Measurements from ENCODE around the gene FMN1.

FMN1 gene

GRCh38 chr15:33119273-33119672 lies 75.2 kb downstream of the FMN1 start:
- no peak for DNase-seq

DNA sequence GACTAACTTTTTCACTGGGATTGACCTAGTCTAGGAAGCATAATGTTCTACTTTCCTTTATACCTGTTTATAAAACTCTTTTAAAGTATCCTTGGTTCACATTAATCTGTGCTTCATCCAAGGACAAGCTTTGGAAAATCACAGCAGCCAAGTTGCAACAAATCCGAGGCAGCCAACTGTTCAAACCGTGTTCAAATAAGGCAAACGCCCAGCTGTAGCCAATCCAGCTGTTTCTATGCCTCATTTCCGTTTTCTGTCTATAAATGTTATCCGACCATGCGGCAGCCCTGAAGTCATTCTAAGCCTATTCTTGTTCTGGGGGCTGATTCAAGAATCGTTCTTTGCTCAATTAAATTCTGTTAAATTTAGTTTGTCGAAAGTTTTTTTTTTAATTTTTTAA lies 78.3 kb downstream of the FMN1 start:
- no peak for DNase-seq

- DNase-seq = no peak
Observed at GRCh38 chr15:33115191-33115861, 79.2 kb downstream of the FMN1 start.

DNA sequence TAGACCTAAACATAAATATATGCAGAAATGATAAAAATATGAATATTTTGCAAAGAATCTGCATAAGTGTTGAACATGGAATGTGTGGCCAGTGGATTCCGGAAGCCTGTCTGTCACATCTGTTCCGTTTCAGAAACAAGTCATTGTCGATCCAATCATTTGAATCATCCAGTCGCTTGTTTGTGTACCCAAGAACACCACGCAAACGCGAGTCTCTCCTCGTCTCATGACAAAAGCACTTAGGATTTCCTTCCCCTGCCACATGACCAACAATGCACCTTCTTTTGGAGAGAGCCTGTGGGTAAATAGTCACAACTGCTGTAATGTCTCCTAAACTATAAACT lies 80.2 kb downstream of the FMN1 start:
- DNase-seq = no peak

DNA sequence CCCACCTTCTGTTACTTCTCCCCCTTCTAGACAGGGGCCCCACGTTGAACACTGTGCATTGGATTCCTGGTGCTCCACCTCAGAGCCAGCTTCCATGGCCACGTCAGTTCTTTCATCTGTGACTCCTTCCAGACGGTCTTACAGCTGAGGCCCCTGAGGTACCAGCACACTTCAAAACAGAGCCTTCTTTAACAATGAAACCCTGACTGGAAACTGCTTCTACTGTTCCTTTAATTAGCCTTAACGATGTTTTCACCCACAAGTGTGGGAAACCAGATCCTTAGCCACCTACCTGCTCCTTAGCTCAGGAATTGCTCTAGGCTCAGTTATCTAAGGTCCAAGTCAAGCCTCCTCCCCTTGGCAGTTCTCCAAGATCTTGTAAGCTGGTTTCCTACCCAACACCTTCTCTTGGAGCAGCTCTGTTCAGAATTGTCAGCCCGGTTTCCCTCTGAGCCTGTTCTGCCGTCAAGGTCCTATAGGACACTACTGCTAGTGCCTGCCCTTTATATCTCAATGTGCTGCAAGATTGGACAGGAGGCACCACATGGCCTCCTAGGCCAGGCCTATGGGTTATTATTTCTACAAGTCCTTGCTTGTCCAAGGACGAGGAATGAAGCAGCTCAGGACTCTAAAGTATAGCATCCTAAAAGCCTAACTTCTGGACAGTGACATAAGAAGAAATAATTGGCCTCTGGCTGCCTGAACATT lies 80.7 kb downstream of the FMN1 start:
- no peak for DNase-seq

GRCh38 chr15:33112541-33113105 lies 81.9 kb downstream of the FMN1 start:
- no peak for DNase-seq

DNA sequence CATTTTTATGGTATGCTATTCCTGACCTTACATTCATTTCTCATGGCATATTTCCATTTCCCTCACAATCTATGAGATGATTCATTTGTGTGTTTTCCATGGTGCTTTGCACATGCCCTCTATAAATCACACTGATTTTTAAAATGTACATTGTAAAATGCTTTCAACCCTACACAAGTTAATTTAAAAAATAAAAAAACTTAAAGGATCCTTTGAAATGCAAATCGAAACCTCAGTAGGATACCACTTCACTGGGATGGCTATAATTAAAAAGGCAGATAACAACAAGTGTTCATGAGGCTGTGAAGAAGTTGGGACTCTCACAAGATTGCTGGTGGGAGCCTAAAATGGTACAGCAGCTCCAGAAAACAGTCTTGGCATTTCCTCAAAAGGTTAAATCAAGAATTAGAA lies 83.5 kb downstream of the FMN1 start:
- DNase-seq = no peak

DNA sequence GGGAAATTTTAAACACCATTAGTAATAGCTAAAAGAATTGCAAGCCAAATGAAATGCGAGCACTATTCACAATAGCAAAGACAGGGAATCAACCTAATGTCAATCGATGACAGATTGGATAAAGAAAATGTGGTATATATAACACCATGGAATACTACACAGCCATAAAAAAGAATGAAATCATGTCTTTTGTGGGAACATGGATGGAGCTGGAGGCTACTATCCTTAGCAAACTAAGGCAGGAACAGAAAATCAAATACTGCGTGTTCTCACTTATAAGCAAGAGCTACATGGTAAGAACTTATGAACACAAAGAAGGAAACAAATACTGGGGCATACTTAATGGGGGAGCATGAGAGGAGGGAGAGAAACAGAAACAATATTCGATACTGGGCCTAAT lies 85.2 kb downstream of the FMN1 start:
- DNase-seq = no peak

DNA sequence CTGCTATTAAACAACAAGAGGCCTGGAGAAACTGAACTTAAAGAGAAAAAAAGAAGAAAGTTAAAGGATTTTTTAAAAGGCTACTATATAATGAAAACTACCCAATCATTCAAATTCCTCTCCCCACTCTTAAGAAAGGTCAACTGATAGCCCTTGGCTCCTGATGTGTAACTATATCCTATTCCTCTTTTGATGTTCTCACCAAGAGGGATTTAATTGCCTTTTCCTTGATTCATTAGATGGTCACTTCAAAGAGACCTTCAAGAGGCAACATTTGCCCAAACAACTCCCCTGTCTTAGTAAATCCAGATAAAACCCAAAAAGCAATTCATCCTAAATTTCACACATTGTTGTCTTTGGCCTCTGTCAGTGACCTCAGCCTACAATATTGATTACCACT lies 86.0 kb downstream of the FMN1 start:
- DNase-seq = no peak

GRCh38 chr15:33107950-33108349 lies 86.6 kb downstream of the FMN1 start:
- no peak for DNase-seq

- DNase-seq = peak; percentile 60
Observed at GRCh38 chr15:33104212-33104611, 90.3 kb downstream of the FMN1 start.

DNA sequence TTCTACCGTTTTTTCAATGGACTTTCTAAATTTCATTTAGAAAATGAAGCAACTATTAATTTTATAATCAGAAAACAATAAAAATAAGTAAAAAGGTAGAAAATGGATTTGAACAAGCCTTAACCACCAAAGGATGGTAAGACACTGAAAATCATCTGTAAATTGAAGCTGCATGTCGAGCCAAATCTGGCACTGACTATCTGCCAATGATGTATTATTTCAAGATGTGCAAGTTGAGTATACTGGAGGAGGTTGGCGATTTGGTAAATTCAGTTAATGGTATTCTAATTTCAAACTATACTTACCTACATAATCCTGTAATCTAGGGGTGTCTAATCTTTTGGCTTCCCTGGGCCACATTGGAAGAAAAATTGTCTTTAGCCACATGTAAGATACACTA lies 93.5 kb downstream of the FMN1 start:
- DNase-seq = no peak

DNA sequence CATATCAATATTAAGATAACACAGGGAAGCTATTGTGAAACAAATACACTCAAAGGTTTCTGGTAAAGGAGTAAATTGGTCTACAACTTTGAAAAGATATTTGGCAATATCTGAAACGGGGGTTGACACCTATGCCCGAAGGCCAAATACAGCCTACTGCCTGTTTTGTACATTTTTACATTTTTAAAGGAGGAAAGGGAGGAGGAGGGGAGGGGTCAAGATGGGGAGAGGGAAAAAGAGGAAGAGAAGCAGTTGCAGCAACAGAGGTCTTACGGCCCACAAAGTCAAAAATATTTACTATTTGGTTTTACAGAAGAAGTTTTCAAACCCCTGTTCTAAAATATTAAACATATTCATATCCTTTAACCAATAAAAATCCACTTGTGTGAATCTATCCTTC lies 94.2 kb downstream of the FMN1 start:
- DNase-seq = no peak

DNA sequence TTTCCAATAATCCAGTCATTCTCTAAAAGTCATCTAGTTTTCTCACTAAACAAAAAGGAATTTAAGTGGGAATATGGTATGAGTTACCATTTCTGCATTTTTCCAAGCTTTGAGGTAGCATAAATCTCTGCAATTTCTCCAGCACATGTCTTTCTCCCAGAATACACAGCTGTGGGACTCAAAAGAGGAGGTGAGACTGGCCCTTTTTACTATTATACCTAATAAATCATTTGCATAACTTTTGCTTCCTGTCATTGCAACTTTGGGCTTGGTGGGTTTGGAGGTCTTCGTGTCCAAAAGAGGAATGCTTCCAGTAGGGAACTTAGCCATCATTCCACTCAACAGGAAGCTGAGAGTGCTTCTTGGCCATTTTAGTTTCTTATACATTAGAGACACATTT lies 94.8 kb downstream of the FMN1 start:
- no peak for DNase-seq

GRCh38 chr15:33099213-33099612 lies 95.3 kb downstream of the FMN1 start:
- DNase-seq = no peak

DNA sequence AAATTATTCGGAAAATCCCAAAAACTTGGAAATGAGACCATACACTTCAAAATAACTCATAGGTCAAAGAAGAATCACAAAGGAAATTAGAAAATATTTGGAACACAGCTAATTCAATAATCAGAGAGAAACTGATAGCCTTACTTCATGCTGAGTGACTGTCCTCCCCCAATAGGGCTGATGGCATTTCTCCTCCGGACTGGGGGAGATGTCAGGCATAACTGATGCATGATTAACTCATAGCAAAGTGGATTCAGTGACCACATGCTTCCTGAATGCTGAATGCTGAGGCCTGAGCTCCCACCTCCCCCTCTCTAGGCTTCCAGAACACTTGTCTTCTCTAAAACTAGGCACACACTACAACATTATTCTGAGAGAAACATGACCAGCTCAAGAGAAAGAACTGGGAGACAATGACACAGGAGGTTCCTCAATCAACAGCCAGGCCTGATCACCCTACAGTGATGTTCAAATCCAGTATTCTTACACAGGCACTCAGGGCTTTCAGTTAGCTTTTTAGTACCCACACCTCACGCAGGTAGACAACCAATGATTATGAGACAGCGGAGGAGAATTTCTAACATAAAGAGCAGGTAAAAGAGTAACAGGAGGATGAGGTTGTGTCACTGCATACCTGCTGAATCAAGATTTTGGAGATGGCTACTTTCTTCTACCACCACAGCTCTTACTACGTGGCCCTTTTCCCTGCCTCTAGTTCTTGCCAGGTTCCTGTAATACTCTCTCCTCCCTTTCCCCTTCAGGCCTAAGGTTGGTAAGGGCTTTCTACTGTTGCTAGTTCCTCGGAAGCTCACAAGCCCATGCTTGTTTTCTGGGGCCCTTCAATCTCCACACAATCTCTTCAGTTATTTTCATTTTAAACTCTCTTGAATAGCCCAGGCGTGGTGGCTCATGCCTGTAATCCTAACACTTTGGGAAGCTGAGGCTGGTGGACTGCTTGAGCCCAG lies 96.1 kb downstream of the FMN1 start:
- DNase-seq = peak; percentile 37

DNA sequence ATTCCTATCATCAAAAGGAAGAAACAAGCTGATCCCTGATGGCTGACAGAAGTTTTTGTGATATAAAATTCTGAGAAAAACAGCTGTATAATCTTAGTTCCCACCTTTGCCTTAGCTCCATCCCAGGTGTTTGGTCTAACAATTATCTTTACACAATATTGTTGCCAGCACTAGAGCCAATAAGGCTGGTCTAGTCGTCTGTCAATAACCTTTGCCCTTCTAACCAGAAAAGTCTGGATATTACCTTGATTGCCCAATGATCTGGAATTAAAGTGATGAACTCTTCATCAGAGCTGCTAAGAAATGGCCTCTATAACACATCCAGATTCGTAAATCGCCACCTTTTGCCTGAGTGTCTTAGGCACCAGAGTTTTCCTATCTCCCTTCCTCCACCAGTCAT lies 98.4 kb downstream of the FMN1 start:
- DNase-seq = no peak

DNA sequence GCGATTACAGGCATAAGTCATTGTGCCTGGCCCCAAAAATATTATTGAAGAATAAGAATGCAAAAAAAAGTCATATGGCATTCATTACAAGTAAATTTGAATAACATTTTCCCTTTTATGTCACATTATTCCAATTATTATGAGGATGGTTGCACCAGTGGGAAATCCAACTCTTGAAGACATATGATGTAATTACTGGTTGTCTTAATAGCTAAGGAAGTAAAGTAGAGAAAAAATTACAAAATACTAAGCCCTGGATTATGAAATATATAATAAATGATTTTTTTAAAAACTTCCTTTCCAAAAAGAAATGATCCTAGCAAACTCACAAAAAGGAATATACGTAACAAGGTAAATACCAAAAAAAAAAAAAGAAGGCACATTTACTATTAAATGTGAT lies 98.9 kb downstream of the FMN1 start:
- no peak for DNase-seq

DNA sequence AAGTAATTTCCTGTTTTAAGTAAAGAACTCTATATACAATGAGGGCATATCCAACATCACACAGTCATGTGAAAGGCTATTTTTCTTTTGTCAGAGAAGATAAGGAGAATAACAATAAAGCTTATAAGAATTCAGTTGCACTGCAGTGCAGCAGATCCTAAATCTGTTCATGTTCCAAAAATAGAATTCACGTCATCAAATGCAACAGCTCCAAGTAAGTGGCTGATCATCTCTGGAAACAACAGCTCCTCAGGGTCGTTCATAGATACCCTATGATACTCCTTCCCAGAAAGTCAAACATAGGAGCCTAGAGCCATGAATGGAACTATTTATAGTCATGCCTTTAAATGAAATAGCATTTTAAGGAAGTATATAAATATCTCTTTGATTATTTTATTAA lies 100.2 kb downstream of the FMN1 start:
- no peak for DNase-seq

DNA sequence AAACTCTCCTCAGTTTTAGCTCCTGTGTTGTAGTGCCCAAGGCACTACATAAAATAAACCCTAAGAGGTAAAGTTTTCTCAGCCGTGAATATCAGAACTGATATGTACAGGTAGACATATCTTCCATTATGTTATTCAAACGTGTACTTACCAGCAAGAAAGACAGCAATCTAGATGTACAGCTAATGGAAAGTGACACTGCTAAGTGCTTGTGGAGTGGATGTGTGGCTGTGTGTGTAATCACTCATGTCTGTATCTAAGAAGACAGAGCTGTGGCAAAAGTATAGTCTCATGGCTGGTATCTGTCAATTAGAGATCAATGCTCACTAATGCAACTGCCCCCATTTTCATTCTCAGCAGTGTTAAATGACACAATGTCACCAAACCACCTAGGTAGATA lies 101.3 kb downstream of the FMN1 start:
- no peak for DNase-seq

- DNase-seq = no peak
Observed at GRCh38 chr15:33091983-33092693, 102.4 kb downstream of the FMN1 start.

DNA sequence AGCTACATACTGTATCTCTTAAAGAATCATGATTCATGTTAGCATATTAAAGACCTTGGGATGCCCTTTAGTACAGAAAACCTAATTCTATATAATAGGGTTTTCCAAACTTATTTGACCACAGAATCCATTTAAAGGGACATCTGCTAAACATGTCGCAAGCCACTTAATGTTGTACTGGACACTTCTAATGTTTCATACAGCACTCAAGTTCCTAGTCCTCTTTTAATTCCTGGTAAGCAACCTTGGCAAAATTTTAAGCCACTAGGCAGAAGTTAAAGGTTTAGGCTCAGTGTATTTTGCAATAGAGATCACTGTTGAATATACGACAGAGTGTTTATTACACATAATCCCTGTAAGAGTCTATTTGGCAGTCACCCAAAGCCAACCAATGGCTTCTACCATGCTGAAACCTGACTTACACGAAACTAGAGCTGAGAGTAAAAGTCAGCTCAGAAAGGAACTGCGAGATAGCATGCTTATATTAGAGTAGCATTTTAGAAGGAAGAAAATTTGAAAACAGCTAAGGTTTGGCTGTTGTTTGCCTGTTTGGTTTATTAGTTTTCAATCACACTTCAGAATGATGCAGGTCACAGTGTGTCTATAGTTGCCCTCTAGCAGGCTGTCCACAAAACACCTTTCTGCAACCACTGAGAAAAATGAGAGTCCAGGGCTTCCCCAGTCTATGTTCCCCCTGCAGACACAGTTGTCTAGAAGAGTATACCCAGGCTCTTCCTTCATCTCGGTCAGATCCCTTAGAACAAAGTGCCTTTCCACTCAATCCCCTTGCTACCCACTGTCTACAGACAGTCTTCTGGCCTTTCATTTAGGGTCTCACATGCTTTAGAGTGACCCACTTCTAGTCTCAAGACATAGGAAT lies 104.4 kb downstream of the FMN1 start:
- no peak for DNase-seq

Data from amniotic stem cell (primary cell).